ENCODE measurements around the gene GPSM3. TPM values are rescaled to one million over a fixed set of nuclear protein-coding genes. Genes with fewer than 3 reads are reported as not detected.

Gene GPSM3
- total and polyA plus RNA-seq, 4 donors: 8.1 to 145 (median 47.3) TPM

- H3K27ac ChIP-seq (ENCODE audit: low read depth in 1 of 2, low read length in 1 of 2): peak overlapping the region in 1 of 2 donors; percentile 83
- H3K4me1 ChIP-seq (ENCODE audit: control insufficient read depth in 5 of 5, insufficient read depth in 5 of 5, low read length in 5 of 5): peaks cover 4 to 48% (median 25%) of the 10 kb centered on the region in 5 donors
- TF ChIP-seq CTCF (IDR thresholded peaks at IDR 0.05; ENCODE audit: control extremely low read depth, extremely low read depth): no peak
These were observed 17.1 kb downstream of the GPSM3 start for GRCh38 chr6:32175322-32175710.

GRCh38 chr6:32174416-32174815 is 18.0 kb downstream of the GPSM3 start:
- 89 to 97% methylated on average over 1 of the region's 1 CpG for WGBS, 2 donors
- Histone ChIP-seq H3K9ac (ENCODE audit: insufficient read depth in 1 of 2, low read length in 2 of 2) (no peak overlapping the region), H3K4me3 (no peak overlapping the region), H3K27ac (ENCODE audit: low read depth in 1 of 2, low read length in 1 of 2) (no peak overlapping the region), H3K27me3 (ENCODE audit: control insufficient read depth in 3 of 3, insufficient read depth in 3 of 3, low read length in 2 of 3) (no peaks in the 10 kb centered on the region), H3K9me3 (ENCODE audit: control insufficient read depth in 4 of 4, insufficient read depth in 3 of 4, low read length in 3 of 4) (no peaks in the 10 kb centered on the region), H3K36me3 (ENCODE audit: control insufficient read depth in 4 of 4, insufficient read depth in 4 of 4, low read length in 4 of 4) (peaks cover 0 to 19% (median 14%) of the 10 kb centered on the region in 4 donors), H3K4me1 (ENCODE audit: control insufficient read depth in 5 of 5, insufficient read depth in 5 of 5, low read length in 5 of 5) (peaks cover 2 to 45% (median 24%) of the 10 kb centered on the region in 5 donors)
- TF ChIP-seq CTCF (IDR thresholded peaks at IDR 0.05; ENCODE audit: control extremely low read depth, extremely low read depth): no peak
- no peak for ATAC-seq (ENCODE audit: insufficient read depth, low FRiP score)
- DNase-seq: no peak

More at GRCh38 chr6:32175322-32175710, 17.1 kb downstream of the GPSM3 start:
- Histone ChIP-seq H3K4me3 (peak overlapping the region; percentile 63), H3K9ac (ENCODE audit: insufficient read depth in 1 of 2, low read length in 2 of 2) (peak overlapping the region; percentile 79 to 84), H3K27me3 (ENCODE audit: control insufficient read depth in 3 of 3, insufficient read depth in 3 of 3, low read length in 2 of 3) (no peaks in the 10 kb centered on the region), H3K36me3 (ENCODE audit: control insufficient read depth in 4 of 4, insufficient read depth in 4 of 4, low read length in 4 of 4) (peaks cover 0 to 15% (median 10%) of the 10 kb centered on the region in 4 donors), H3K9me3 (ENCODE audit: control insufficient read depth in 4 of 4, insufficient read depth in 3 of 4, low read length in 3 of 4) (no peaks in the 10 kb centered on the region)
- WGBS, 2 donors: 18 to 36% methylated on average over 2 of the region's 2 CpGs
- ATAC-seq (ENCODE audit: insufficient read depth, low FRiP score) (no peak), DNase-seq (no peak)

GRCh38 chr6:32173051-32173727 is 19.3 kb downstream of the GPSM3 start:
- Histone ChIP-seq H3K27ac (ENCODE audit: low read depth in 1 of 2, low read length in 1 of 2) (no peak overlapping the region), H3K9ac (ENCODE audit: insufficient read depth in 1 of 2, low read length in 2 of 2) (peak overlapping the region in 1 of 2 donors; percentile 31), H3K27me3 (ENCODE audit: control insufficient read depth in 3 of 3, insufficient read depth in 3 of 3, low read length in 2 of 3) (no peaks in the 10 kb centered on the region), H3K4me3 (no peak overlapping the region), H3K4me1 (ENCODE audit: control insufficient read depth in 5 of 5, insufficient read depth in 5 of 5, low read length in 5 of 5) (peaks cover 0 to 37% (median 18%) of the 10 kb centered on the region in 5 donors), H3K9me3 (ENCODE audit: control insufficient read depth in 4 of 4, insufficient read depth in 3 of 4, low read length in 3 of 4) (no peaks in the 10 kb centered on the region), H3K36me3 (ENCODE audit: control insufficient read depth in 4 of 4, insufficient read depth in 4 of 4, low read length in 4 of 4) (peaks cover 0 to 18% (median 17%) of the 10 kb centered on the region in 4 donors)
- 62 to 76% methylated on average over 4 of the region's 4 CpGs for WGBS, 2 donors
- TF ChIP-seq CTCF (IDR thresholded peaks at IDR 0.05; ENCODE audit: control extremely low read depth, extremely low read depth): no peak
- ATAC-seq (ENCODE audit: insufficient read depth, low FRiP score) (no peak), DNase-seq (no peak)

All from lung (tissue), 12 donors.